RKO (cell line): ENCODE measurements around the gene NPAS3.

ENCODE experiments used
- DNase-seq: peaks from one replicate; pipeline ENCODE4 v3.0.0-alpha.2; 2016; ENCODE audit warnings: low spot score

The NPAS3 gene

GRCh38 chr14:32940711-32941667, 2.3 kb downstream of the NPAS3 start:
- DNase-seq: no peak

GRCh38 chr14:32941668-32942065, 3.0 kb downstream of the NPAS3 start:
- no peak for DNase-seq

GRCh38 chr14:32947081-32947480, 8.4 kb downstream of the NPAS3 start:
- DNase-seq: no peak

GRCh38 chr14:32947792-32948191, 9.1 kb downstream of the NPAS3 start:
- no peak for DNase-seq

- no peak for DNase-seq
Observed at GRCh38 chr14:32950584-32950983, 11.9 kb downstream of the NPAS3 start.

GRCh38 chr14:32967421-32967820, 28.7 kb downstream of the NPAS3 start:
- no peak for DNase-seq

- DNase-seq: no peak
Observed at GRCh38 chr14:32968972-32969544, 30.4 kb downstream of the NPAS3 start.

- DNase-seq: no peak
Observed at GRCh38 chr14:32977913-32978312, 39.2 kb downstream of the NPAS3 start.

GRCh38 chr14:32978691-32979255, 40.1 kb downstream of the NPAS3 start:
- DNase-seq: no peak

- DNase-seq: no peak
Observed at GRCh38 chr14:32980178-32980901, 41.7 kb downstream of the NPAS3 start.

GRCh38 chr14:32980902-32981501, 42.3 kb downstream of the NPAS3 start:
- no peak for DNase-seq

- no peak for DNase-seq
Observed at GRCh38 chr14:32984241-32984930, 45.7 kb downstream of the NPAS3 start.

- DNase-seq: no peak
Observed at GRCh38 chr14:32985866-32986265, 47.2 kb downstream of the NPAS3 start.

GRCh38 chr14:32986791-32987540, 48.3 kb downstream of the NPAS3 start:
- DNase-seq: no peak

- no peak for DNase-seq
Observed at GRCh38 chr14:32991691-32992090, 53.0 kb downstream of the NPAS3 start.

- DNase-seq: no peak
Observed at GRCh38 chr14:32993921-32994320, 55.2 kb downstream of the NPAS3 start.

GRCh38 chr14:32996343-32996742, 57.7 kb downstream of the NPAS3 start:
- no peak for DNase-seq

GRCh38 chr14:32998433-32998832, 59.8 kb downstream of the NPAS3 start:
- DNase-seq: peak; percentile 3

GRCh38 chr14:33009673-33010072, 71.0 kb downstream of the NPAS3 start:
- DNase-seq: no peak

- no peak for DNase-seq
Observed at GRCh38 chr14:33010495-33010894, 71.8 kb downstream of the NPAS3 start.

- DNase-seq: no peak
Observed at GRCh38 chr14:33014710-33015109, 76.0 kb downstream of the NPAS3 start.
